Skeletal muscle tissue (tissue), 4 donors: ENCODE results near the gene RBM39. TPM values are rescaled to one million over a fixed set of nuclear protein-coding genes. Genes with fewer than 3 reads are reported as not detected.
"Not testable (repeated sequence)": the region's sequence is repeated elsewhere in the genome, so short reads cannot be mapped to it uniquely, and the experiment has no call there.

ENCODE experiments used
- H3K27ac ChIP-seq: one replicate; pipeline ENCODE4 v1.7.0; 2013; ENCODE audit warnings: mild to moderate bottlenecking, low read depth, low read length, inconsistent platforms
- H3K27me3 ChIP-seq, 3 donors: one replicate each; pipeline ENCODE4 v1.7.0; 2013; ENCODE audit warnings: low read length in 3 of 3; ENCODE audit not compliant: control insufficient read depth in 3 of 3, insufficient read depth in 3 of 3
- H3K36me3 ChIP-seq, 3 donors: one replicate each; pipeline ENCODE4 v1.7.0; 2013; ENCODE audit warnings: low read length in 3 of 3; ENCODE audit not compliant: control insufficient read depth in 3 of 3, insufficient read depth in 3 of 3
- H3K4me1 ChIP-seq, 3 donors: one replicate each; pipeline ENCODE4 v1.7.0; 2013; ENCODE audit warnings: low read length in 3 of 3, mild to moderate bottlenecking in 3 of 3; ENCODE audit not compliant: control insufficient read depth in 3 of 3, insufficient read depth in 3 of 3
- H3K4me3 ChIP-seq, 3 donors: one replicate each; pipeline ENCODE4 v1.7.0; 2013; ENCODE audit warnings: low read length in 3 of 3
- H3K9ac ChIP-seq, 3 donors: one replicate each; pipeline ENCODE4 v1.7.0; 2013; ENCODE audit warnings: low read length in 3 of 3, mild to moderate bottlenecking in 3 of 3, moderate library complexity in 2 of 3, low read depth in 1 of 3
- H3K9me3 ChIP-seq, 3 donors: one replicate each; pipeline ENCODE4 v1.7.0; 2013; ENCODE audit warnings: low read length in 3 of 3; ENCODE audit not compliant: control insufficient read depth in 3 of 3
- total RNA-seq: library from RNA; depleted of rRNA; stranded (reverse); fragments of >200 nt; gene quantifications from one replicate; pipeline ENCODE4 v1.2.3, GENCODE V29; 2014
- donor health status: Osteomylitis.

Gene RBM39
- total RNA-seq, 1 donor from 2014 or later: 407 TPM

DNA sequence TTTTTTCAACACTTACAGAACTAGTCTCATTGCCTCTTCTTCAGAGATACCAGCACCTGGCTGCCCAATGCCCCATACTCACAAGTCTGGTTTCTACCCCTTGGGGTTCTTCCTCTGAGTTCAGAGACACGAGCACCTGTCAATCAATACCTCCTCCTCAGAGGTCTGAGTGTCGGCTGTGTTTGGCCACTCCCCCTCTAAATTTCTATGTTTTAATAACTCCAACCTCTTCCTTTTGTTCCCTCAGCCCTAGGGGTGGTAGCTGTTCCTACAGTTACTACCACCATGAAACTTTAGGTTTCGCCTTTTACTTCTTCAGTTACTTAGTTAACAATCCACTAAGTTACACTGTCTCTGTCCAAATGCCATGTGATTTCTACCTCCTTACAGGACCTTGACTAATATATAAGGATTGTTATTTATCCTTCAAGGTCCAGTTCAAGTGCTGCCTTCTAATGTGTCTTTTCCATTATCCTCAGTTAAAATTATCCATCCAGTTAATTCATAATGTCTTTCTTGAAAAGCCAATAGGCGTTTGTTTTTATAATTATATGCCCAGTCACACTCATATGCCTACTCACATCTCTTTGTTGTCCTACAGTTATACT lies 15.1 kb upstream of the RBM39 start:
- H3K4me1 ChIP-seq: no peaks in the 10 kb centered on the region
- no peak overlapping the region for H3K27ac ChIP-seq
- no peak overlapping the region for H3K4me3 ChIP-seq
- H3K27me3 ChIP-seq: no peaks in the 10 kb centered on the region
- no peaks in the 10 kb centered on the region for H3K36me3 ChIP-seq
- no peak overlapping the region for H3K9ac ChIP-seq
- no peaks in the 10 kb centered on the region for H3K9me3 ChIP-seq

DNA sequence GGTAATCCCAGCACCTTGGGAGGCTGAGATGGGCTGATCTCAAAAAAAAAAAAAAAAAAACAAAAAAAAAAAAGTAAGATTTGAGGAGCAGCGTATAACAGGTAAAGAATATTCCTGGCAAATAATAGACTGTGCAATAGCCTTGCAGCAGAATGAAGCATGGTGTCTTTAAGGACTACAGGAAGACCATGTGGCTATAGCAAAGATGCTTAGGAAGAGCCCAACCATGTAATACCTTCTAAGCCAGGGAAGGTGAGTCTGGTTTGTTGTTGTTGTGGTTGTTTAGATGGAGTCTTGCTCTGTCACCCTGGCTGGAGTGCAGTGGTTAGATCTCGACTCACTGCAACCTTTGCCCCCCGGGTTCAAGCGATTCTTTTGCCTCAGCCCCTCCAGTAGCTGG lies 14.3 kb upstream of the RBM39 start:
- H3K27me3 ChIP-seq: no peaks in the 10 kb centered on the region
- H3K9ac ChIP-seq: no peak overlapping the region
- H3K4me3 ChIP-seq: no peak overlapping the region
- no peaks in the 10 kb centered on the region for H3K9me3 ChIP-seq
- H3K36me3 ChIP-seq: no peaks in the 10 kb centered on the region
- no peaks in the 10 kb centered on the region for H3K4me1 ChIP-seq
- H3K27ac ChIP-seq: no peak overlapping the region

DNA sequence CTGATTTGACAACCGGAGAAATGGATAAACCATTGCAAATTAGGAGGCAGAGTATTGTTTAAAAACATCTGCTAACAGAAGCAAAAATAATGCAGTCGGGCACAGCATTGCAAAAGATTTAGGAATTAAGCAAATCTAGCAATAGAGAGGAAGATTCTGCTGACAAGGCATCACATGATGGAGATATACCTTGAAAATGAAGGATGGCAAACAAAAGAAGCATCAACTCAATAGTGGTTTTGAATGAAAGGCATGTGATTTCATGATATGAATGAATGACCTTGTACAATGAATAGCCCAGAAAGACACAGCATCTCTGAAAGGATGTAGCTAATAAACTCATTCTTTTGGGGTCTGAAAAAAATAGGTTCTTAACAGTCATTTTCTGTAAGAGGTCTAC lies 8.6 kb upstream of the RBM39 start:
- Histone ChIP-seq H3K9me3 (no peaks in the 10 kb centered on the region), H3K4me3 (no peak overlapping the region), H3K36me3 (no peaks in the 10 kb centered on the region), H3K9ac (no peak overlapping the region), H3K27me3 (no peaks in the 10 kb centered on the region), H3K4me1 (no peaks in the 10 kb centered on the region), H3K27ac (no peak overlapping the region)

DNA sequence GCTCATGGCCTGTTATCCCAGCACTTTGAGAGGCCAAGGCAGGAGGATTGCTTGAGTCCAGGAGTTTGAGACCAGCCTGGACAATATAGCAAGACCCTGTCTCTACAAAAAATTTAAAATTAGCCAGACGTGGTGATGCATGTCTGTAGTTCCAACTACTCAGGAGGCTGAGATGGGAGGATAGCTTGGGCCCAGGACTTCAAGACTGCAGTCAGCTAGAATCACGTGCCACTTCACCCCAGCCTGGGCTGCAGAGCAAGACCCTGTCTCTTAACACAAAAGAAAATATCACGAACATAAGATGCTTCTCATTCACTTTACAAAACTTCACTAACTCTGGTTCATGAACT lies 2.4 kb upstream of the RBM39 start:
- H3K4me3 ChIP-seq, H3K9ac ChIP-seq, H3K27me3 ChIP-seq, H3K9me3 ChIP-seq: not testable (repeated sequence)
- Histone ChIP-seq H3K4me1 (peaks cover 5 to 13% (median 11%) of the 10 kb centered on the region in 3 donors), H3K36me3 (peaks cover 8 to 13% (median 9%) of the 10 kb centered on the region in 3 donors), H3K27ac (peak overlapping the region; percentile 99)

DNA sequence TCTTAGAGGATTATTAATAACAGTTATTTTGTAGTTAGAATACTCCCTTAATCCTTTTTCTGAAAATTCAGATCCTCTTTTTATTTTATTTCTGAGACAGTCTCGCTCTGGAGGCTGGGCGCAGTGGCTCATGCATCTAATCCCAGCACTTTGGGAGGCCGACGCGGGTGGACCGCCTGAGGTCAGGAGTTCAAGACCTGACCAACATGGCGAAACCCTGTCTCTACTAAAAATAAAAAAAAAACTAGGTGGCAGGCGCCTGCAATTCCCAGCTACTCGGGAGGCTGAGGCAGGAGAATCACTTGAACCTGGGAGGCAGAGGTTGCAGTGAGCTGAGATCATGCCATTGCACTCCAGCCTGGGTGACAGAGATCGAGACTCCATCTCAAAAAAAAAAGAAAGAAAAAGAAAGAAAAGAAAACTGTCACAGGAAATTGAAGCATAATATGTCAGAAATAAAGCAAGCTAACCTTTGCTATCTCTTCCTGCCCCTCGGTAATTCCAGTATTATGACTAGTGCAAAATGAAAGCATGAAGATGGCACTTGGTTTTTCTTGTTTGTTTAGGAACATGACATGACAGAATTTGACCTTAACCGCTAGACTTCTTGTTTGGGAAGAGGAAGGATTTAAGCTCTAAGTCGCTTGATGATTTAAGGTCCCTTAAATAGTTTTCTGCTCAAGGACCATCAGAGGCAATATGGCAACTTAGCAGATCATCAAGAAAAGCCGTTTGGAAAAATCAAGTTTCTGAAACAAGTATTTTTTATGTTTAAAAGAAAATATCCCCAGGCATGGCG lies 1.8 kb upstream of the RBM39 start:
- Histone ChIP-seq H3K4me1 (peaks cover 8 to 19% (median 15%) of the 10 kb centered on the region in 3 donors), H3K9me3 (no peaks in the 10 kb centered on the region), H3K27ac (peak overlapping the region; percentile 99), H3K9ac (peak overlapping the region in 1 of 3 donors; percentile 92), H3K27me3 (no peaks in the 10 kb centered on the region), H3K36me3 (peaks cover 11 to 18% (median 14%) of the 10 kb centered on the region in 3 donors), H3K4me3 (peak overlapping the region in 1 of 3 donors; percentile 59)

DNA sequence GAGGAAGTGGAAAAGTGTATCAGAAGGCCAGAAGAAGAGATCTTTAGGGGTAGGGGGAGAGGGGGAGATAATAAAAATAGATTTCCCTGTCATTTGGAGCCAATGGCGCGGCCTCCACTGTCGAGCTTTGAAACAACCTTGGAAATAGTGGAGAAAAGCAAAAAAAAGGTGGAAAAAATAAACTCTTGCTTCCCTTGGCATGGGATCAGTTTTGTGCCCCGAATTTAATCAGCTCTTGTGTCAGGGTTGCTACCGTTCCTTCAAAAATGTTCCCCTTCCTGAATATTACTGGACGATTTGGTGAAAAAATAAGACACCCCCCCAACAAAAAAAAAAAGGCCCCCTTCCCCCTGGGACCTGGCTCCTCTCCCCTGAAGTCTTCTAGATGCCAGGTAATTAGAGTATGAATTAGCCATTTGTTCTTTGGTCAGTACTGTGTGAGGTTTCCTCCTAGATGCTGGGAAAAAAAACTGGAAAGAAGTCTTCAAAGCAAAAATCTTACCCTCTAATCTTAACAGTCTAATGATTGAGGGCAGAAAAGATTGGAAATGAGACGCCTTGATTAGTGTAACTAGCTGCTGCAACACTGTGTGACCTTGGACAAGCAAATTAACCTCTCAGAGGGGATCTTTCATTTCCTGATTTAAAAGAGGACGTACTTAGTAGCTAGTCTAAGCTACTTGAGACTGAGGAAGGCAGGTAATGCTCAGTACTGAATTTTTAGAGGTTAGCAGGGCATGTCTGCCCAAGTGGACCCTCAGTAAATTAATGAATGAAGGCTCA lies 872 bp upstream of the RBM39 start:
- Histone ChIP-seq H3K27ac (peak overlapping the region; percentile 99), H3K27me3 (no peaks in the 10 kb centered on the region), H3K4me3 (peak overlapping the region; percentile 78 to 92 (median 83)), H3K9ac (peak overlapping the region; percentile 86 to 100 (median 92)), H3K9me3 (no peaks in the 10 kb centered on the region), H3K4me1 (peaks cover 14 to 27% (median 22%) of the 10 kb centered on the region in 3 donors), H3K36me3 (peaks cover 19 to 27% (median 23%) of the 10 kb centered on the region in 3 donors)

DNA sequence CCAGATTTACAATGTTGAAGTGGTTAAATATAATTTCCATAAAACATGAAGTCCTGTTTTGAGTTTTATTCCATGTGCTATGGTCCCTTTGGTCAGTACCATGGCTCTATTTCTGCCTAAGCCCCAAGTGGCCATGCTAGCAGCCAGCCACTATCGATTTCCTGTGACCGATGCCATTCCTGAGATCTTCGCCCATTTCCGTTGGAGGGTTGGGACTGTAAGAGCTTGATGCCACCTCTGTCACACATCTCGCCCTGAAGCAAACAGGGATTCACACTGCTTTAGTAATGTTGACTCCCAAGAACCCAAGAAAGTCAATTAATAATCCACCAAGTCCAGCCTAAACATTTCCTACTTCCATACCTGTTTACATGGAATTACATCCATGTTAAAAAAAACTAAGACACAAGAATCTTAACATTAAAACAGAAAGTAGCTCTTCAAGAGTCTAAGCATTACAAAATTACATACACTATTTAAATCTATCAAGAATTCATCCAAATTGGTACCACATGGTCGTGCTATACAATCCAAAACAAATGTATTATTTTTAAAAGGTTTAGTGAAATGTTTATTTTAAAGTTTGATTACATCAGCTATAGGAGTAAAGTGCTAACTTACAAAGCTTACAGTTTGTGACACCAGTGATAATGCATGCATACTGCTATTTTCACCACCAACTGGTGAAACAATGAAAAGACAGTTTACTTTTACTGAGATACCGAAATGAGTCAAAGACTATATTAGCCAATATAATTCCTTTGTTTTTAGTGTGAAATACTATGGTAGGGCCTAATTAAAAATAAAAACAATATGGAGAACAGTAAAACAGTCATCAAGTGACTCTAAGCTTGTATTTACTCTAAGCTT lies 2.5 kb downstream of the RBM39 start:
- Histone ChIP-seq H3K36me3 (peaks cover 28 to 46% (median 44%) of the 10 kb centered on the region in 3 donors), H3K27ac (no peak overlapping the region), H3K27me3 (no peaks in the 10 kb centered on the region), H3K4me3 (peak overlapping the region; percentile 44 to 52 (median 52)), H3K4me1 (peaks cover 23 to 43% (median 35%) of the 10 kb centered on the region in 3 donors), H3K9me3 (no peaks in the 10 kb centered on the region), H3K9ac (peak overlapping the region in 1 of 3 donors; percentile 58)

DNA sequence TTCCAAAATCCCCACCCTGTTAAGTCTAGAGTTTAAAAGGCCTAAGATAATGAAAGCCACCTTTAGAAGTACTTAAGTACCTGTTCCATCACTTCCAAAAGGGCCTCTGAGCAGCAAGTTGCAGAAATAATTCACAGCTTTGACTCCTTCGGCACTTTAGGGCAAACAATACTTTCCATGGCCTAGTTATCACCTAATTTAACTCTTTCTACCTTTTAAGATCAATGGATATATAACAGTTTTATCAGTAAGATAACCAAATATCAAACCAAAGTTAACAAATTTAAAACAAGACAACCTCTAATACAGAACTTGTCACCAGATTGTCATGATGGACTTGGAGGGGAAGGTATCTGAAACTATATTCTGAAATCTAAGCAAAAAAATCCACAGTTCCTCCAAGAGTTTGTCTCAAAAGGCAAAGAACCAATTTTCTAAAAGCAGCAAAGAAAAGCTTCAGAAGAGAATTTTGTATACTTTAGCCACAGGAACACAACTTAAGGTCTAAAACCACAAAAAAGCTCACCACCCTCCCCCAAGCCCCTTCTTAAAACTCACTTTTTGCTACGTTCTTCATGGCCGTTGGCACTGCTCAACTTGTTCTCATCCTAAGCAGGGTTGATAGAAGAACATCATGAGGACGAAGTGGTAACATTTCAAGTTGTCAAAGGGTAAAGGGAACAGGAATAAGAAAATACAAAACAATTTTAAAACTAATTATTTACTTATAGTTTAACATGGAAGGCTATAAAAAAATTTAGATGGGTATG lies 3.5 kb downstream of the RBM39 start:
- Histone ChIP-seq H3K9ac (no peak overlapping the region), H3K27me3 (no peaks in the 10 kb centered on the region), H3K4me3 (no peak overlapping the region), H3K36me3 (peaks cover 30 to 50% (median 48%) of the 10 kb centered on the region in 3 donors), H3K27ac (no peak overlapping the region), H3K4me1 (peaks cover 25 to 47% (median 40%) of the 10 kb centered on the region in 3 donors), H3K9me3 (no peaks in the 10 kb centered on the region)

DNA sequence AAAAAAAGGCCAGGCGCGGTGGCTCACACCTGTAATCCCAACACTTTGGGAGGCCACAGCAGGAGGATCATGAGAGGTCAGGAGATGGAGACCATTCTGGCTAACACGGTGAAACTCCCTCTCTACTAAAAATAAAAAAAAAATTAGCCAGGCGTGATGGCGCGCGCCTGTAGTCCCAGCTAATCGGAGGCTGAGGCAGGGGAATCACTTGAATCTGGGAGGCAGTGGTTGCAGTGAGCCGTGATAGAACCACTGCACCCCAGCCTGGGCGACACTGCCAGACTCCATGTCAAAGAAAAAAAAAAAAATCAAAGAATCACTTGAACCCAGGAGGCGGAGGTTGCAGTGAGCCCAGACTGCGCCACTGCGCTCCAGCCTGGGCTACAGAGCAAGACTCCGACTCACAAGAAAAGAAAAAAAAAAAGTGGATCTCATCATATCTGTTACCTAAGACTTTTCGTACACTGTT lies 4.2 kb downstream of the RBM39 start:
- Histone ChIP-seq H3K4me3 (no peak overlapping the region), H3K36me3 (peaks cover 31 to 56% (median 55%) of the 10 kb centered on the region in 3 donors), H3K9ac (no peak overlapping the region), H3K27me3 (no peaks in the 10 kb centered on the region), H3K4me1 (peaks cover 25 to 52% (median 45%) of the 10 kb centered on the region in 3 donors), H3K27ac (no peak overlapping the region), H3K9me3 (no peaks in the 10 kb centered on the region)
